Measurements from ENCODE around the gene DMGDH.

DMGDH gene

GRCh38 chr5:78972654-78973428, 96.6 kb downstream of the DMGDH start:
- no peak for DNase-seq

- no peak for DNase-seq
These were observed 97.5 kb downstream of the DMGDH start for GRCh38 chr5:78971998-78972397.

GRCh38 chr5:78968781-78969180, 100.7 kb downstream of the DMGDH start:
- DNase-seq: no peak

GRCh38 chr5:78964889-78965288, 104.6 kb downstream of the DMGDH start:
- no peak for DNase-seq

GRCh38 chr5:78961743-78962142, 107.7 kb downstream of the DMGDH start:
- no peak for DNase-seq

GRCh38 chr5:78959767-78960166, 109.7 kb downstream of the DMGDH start:
- no peak for DNase-seq

GRCh38 chr5:78958672-78959445, 110.6 kb downstream of the DMGDH start:
- no peak for DNase-seq

- no peak for DNase-seq
These were observed 112.6 kb downstream of the DMGDH start for GRCh38 chr5:78956901-78957300.

GRCh38 chr5:78953092-78953800, 116.2 kb downstream of the DMGDH start:
- no peak for DNase-seq

All from stimulated activated CD8-positive, alpha-beta memory T cell treated with anti-CD3 and anti-CD28 coated beads, Interleukin-4, amount 100 ng/mL, for 48 hours (primary cell).